ENCODE measurements around the gene RNF11.
"Not testable (repeated sequence)": the region's sequence is repeated elsewhere in the genome, so short reads cannot be mapped to it uniquely, and the experiment has no call there.

The RNF11 gene

DNA sequence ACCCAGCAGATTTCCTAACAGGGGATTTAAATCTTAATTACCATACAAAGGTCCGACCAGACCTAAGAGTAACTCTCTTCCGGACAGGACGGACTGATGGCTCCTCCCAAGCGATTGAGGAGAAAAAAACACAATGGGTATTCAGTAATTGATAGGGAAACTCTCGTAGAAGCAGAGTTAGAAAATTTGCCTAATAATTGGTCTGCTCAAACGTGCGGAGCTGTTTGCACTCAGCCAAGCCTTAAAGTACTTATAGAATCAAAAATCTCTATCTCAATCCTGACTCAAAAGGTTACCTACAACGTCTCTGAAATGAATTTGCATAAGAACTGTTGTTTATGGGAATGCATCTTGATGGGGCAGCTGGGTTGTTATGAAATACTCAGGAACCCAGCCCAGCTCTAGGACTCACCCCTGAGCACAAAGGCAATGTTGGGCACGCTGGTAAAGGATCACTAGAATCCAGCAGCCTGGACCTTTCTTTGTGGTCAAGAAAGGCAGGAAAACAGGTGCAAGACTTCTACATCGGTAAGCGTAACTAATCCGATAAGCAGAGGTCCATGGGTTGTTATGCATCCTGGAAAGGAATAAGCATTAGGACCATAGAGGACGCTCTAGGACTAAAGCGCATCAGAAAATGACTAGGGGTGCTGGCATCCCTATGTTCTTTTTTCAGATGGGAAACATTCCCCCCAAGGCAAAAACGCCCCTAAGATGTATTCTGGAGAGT lies 8.7 kb upstream of the RNF11 start:
- DNase-seq (ENCODE audit: low read depth in 2 of 2) = not testable (repeated sequence)

GRCh38 chr1:51228471-51228870 lies 7.6 kb upstream of the RNF11 start:
- DNase-seq (ENCODE audit: low read depth in 2 of 2) = not testable (repeated sequence)

GRCh38 chr1:51230501-51231078 lies 5.5 kb upstream of the RNF11 start:
- DNase-seq (ENCODE audit: low read depth in 2 of 2) = no peak

GRCh38 chr1:51231120-51231519 lies 5.0 kb upstream of the RNF11 start:
- DNase-seq (ENCODE audit: low read depth in 2 of 2) = no peak

GRCh38 chr1:51231896-51232295 lies 4.2 kb upstream of the RNF11 start:
- no peak for DNase-seq (ENCODE audit: low read depth in 2 of 2)

DNA sequence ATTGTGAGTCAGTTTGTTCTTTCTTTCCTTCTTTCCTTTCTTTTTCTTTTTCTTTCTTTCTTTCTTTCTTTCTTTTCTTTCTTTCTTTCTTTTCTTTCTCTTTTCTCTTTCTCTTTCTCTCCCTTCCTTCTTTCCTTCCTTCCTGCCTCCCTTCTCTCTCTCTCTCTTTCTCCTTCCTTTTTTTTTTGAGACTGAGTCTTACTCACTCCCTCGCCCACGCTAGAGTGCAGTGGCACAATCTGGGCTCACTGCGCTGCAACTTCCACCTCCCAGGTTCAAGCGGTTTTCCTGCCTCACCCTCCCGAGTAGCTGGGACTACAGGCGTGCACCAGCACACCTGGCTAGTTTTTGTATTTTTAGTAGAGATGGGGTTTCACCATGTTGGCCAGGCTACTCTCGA lies 1.8 kb upstream of the RNF11 start:
- not testable (repeated sequence) for DNase-seq (ENCODE audit: low read depth in 2 of 2)

GRCh38 chr1:51234721-51235425 lies 1.2 kb upstream of the RNF11 start:
- no peak for DNase-seq (ENCODE audit: low read depth in 2 of 2)

- no peak for DNase-seq (ENCODE audit: low read depth in 2 of 2)
Measured at GRCh38 chr1:51236531-51237350, 668 bp downstream of the RNF11 start.

DNA sequence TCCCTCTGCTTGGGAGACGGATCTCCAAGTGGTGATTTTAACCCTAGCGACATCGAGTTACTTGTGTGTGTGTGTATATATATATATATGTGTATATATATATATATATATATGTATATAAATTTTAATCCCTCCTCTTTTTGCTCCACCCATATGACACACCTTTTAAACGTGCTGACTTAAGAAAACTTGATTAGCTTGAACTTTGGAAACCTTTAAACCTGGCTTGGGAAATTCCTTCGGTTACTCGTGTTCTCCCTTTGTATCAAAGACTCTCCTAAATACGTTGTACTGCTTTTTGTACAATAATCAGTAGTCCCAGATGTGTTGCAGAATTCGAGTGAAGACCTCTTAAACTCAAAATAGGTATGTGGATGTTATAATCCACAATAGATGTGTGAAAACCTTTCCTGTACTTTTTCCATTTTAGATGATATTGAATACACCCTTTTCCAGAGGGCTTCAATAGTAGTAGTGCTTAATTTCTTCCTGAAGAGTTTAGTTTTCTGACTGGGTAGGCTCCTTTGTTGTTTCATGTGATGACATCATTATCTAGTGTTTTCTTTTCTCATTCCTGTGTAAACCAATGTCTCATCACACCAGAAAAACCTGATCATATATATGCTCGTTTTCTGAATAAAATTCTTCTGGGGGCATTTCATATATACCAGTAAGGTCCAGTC lies 1.4 kb downstream of the RNF11 start:
- DNase-seq (ENCODE audit: low read depth in 2 of 2) = no peak

DNA sequence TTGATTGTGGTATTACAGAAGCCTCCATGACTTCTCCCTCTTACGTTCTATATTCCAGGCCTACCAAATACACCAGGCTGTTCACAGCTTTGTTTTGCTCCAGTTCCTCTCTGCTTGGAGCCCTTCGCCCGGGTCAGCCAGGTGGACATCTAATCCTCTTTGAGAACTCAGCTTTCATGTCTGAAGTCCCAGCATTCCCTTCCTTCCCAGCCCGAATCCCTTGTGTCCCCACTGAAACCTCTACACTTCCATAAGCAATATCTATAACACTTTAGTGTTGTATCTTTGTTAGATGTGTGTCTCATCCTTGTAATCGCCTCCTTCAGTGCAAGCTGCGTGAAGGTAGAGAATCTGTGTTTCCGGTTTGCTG lies 1.9 kb downstream of the RNF11 start:
- no peak for DNase-seq (ENCODE audit: low read depth in 2 of 2)

DNA sequence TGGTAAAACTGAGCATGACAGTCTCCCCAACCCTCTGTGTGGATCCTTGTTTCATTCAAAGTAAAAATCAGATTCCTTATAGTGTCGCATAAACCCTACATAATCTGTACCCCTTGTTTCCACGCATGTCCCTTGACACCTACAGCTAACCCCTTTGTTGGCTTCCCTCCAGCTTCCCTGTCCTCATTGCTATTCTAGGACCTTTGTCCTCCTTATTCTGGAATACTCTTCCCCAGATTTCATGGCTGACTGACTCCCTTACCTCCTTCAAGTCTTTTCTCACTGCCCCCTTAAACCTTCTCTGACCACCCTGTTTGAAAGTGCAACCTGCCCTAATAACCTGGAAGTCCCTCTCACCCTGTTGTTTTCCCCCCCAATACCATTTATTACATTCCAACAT lies 4.0 kb downstream of the RNF11 start:
- DNase-seq (ENCODE audit: low read depth in 2 of 2) = no peak

- no peak for DNase-seq (ENCODE audit: low read depth in 2 of 2)
Measured at GRCh38 chr1:51241119-51241518, 5.0 kb downstream of the RNF11 start.

GRCh38 chr1:51242546-51242945 lies 6.5 kb downstream of the RNF11 start:
- no peak for DNase-seq (ENCODE audit: low read depth in 2 of 2)

- DNase-seq (ENCODE audit: low read depth in 2 of 2) = no peak
Measured at GRCh38 chr1:51247022-51247421, 10.9 kb downstream of the RNF11 start.

- DNase-seq (ENCODE audit: low read depth in 2 of 2) = no peak
Measured at GRCh38 chr1:51247499-51247898, 11.4 kb downstream of the RNF11 start.

DNA sequence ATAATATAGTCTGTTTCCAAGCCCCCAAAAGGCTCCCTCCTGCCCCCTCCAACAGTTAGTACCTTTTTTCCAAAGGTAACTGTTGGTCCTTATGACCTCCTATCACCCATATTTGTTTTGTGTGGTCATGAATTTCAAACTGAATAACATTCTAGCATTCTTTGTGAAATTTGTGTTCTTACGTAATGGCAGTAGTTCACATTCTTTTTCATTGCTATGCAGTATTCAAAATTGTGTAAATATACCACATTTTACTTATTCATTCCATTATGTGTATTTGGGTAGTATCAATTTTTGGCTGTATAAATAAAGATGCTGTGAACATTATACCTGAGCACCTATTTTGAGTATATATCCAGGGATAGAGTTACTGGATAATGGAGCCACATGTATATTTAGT lies 13.4 kb downstream of the RNF11 start:
- DNase-seq (ENCODE audit: low read depth in 2 of 2) = no peak

- DNase-seq (ENCODE audit: low read depth in 2 of 2) = not testable (repeated sequence)
Measured at GRCh38 chr1:51250729-51251128, 14.7 kb downstream of the RNF11 start.

DNA sequence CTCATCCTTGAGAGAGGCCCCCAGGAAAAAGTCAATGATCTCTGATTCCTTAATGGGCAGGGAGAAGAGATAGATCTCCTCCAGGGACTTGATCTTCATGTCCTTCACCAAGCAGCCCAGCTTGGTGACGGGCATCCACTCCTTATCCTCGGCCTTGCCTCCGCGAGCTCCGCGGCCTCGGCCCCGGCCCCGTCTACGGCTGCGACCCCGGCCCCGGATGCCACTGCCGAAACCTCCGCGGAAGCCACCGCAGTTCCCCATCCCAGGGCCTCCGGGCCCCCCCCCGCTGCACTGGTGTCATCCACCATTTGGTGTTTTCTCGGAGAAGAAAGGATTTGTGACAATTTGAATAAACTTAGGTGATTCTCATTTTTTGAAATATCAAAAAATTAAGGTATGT lies 15.1 kb downstream of the RNF11 start:
- not testable (repeated sequence) for DNase-seq (ENCODE audit: low read depth in 2 of 2)

DNA sequence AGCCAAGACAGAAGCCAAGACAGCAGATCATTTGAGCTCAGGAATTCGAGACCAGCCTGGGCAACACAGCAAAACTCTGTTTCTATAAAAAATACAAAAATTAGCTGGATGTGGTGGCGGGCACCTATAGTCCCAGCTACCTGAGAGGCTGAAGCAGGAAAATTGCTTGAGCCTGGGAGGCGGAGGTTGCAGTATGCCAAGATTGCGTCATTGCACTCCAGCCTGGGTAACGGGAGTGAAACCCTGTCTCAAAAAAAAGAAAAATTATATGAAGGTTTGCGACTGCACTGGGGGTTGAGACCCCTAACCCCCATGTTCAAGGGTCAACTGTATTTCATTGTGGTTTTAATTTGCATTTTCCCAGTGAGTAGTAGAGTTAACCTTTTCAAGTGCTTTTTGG lies 16.3 kb downstream of the RNF11 start:
- DNase-seq (ENCODE audit: low read depth in 2 of 2) = no peak

GRCh38 chr1:51253691-51254090 lies 17.6 kb downstream of the RNF11 start:
- DNase-seq (ENCODE audit: low read depth in 2 of 2) = no peak

GRCh38 chr1:51255331-51255730 lies 19.3 kb downstream of the RNF11 start:
- DNase-seq (ENCODE audit: low read depth in 2 of 2) = no peak

Measured in activated CD8-positive, alpha-beta memory T cell treated with anti-CD3 and anti-CD28 coated beads for 4 hours (primary cell).